Measurements from ENCODE around the gene SPACA4.

Gene SPACA4

GRCh38 chr19:48598996-48599700 is 7.4 kb upstream of the SPACA4 start:
- no peak for DNase-seq

GRCh38 chr19:48600679-48601417 is 5.7 kb upstream of the SPACA4 start:
- DNase-seq: no peak

- no peak for DNase-seq
Observed at GRCh38 chr19:48603001-48603400, 3.5 kb upstream of the SPACA4 start.

- DNase-seq: no peak
Observed at GRCh38 chr19:48603449-48603848, 3.1 kb upstream of the SPACA4 start.

- DNase-seq: no peak
Observed at GRCh38 chr19:48603850-48604249, 2.7 kb upstream of the SPACA4 start.

GRCh38 chr19:48607359-48607755 is 815 bp downstream of the SPACA4 start:
- no peak for DNase-seq

- peak; percentile 68 to 79 for DNase-seq
Observed at GRCh38 chr19:48608798-48609263, 2.3 kb downstream of the SPACA4 start.

GRCh38 chr19:48609571-48610108 is 3.1 kb downstream of the SPACA4 start:
- no peak for DNase-seq

GRCh38 chr19:48611872-48612271 is 5.3 kb downstream of the SPACA4 start:
- DNase-seq: no peak

- DNase-seq: peak in 1 of 2 experiments; percentile 46
Observed at GRCh38 chr19:48613024-48613851, 6.7 kb downstream of the SPACA4 start.

- no peak for DNase-seq
Observed at GRCh38 chr19:48613852-48614435, 7.4 kb downstream of the SPACA4 start.

- DNase-seq: peak in 1 of 2 experiments; percentile 23
Observed at GRCh38 chr19:48614436-48615230, 8.1 kb downstream of the SPACA4 start, which contains the start of gene FAM83E. Gene FAM83E, minus strand, starts transcription at chr19:48615076. Its CDS starts 1,704 bp downstream, at chr19:48613372.

GRCh38 chr19:48615231-48616040 is 8.9 kb downstream of the SPACA4 start:
- DNase-seq: no peak

- no peak for DNase-seq
Observed at GRCh38 chr19:48616041-48616436, 9.5 kb downstream of the SPACA4 start.

GRCh38 chr19:48616491-48617056 is 10.0 kb downstream of the SPACA4 start:
- no peak for DNase-seq

- no peak for DNase-seq
Observed at GRCh38 chr19:48617146-48617937, 10.8 kb downstream of the SPACA4 start.

GRCh38 chr19:48618278-48618915 is 11.9 kb downstream of the SPACA4 start:
- DNase-seq: no peak

GRCh38 chr19:48618916-48619691 is 12.6 kb downstream of the SPACA4 start, which contains the start of the genes RPL18 and SPHK2:
Gene RPL18, minus strand, starts transcription at chr19:48619178. Its CDS starts 35 bp downstream, at chr19:48619143.
Gene SPHK2, plus strand, starts transcription at chr19:48619506. Its CDS starts 1,009 bp downstream, at chr19:48620515.
- DNase-seq: peak; percentile 96 to 97
